ENCODE results near the gene TMEM134.
"Not testable (repeated sequence)": the region's sequence is repeated elsewhere in the genome, so short reads cannot be mapped to it uniquely, and the experiment has no call there.

The TMEM134 gene

GRCh38 chr11:67431346-67432249, 37.5 kb downstream of the TMEM134 start:
- TF ChIP-seq CTCF (IDR thresholded peaks at IDR 0.05), result no peak
- H3K4me3 ChIP-seq (ENCODE audit: low read depth in 1 of 2, low read length in 1 of 2), result no peak overlapping the region
- no peaks in the 10 kb centered on the region for H3K27me3 ChIP-seq
- peaks cover 67% of the 10 kb centered on the region for H3K36me3 ChIP-seq
- no peaks in the 10 kb centered on the region for H3K9me3 ChIP-seq
- H3K4me1 ChIP-seq (ENCODE audit: control insufficient read depth in 1 of 2, insufficient read depth in 1 of 2, low read depth in 1 of 2, low read length in 1 of 2), result peaks cover 24 to 31% of the 10 kb centered on the region in 2 experiments
- no peak overlapping the region for H3K27ac ChIP-seq

- H3K36me3 ChIP-seq, result peaks cover 52% of the 10 kb centered on the region
- no peaks in the 10 kb centered on the region for H3K27me3 ChIP-seq
- peak overlapping the region in 1 of 2 experiments; percentile 74 for H3K4me3 ChIP-seq (ENCODE audit: low read depth in 1 of 2, low read length in 1 of 2)
- H3K27ac ChIP-seq, result peak overlapping the region; percentile 81
- peaks cover 18 to 25% of the 10 kb centered on the region in 2 experiments for H3K4me1 ChIP-seq (ENCODE audit: control insufficient read depth in 1 of 2, insufficient read depth in 1 of 2, low read depth in 1 of 2, low read length in 1 of 2)
- no peaks in the 10 kb centered on the region for H3K9me3 ChIP-seq
- TF ChIP-seq CTCF (IDR thresholded peaks at IDR 0.05), result no peak
These were observed 39.3 kb downstream of the TMEM134 start for GRCh38 chr11:67429722-67430121.

- H3K4me3 ChIP-seq (ENCODE audit: low read depth in 1 of 2, low read length in 1 of 2), result peak overlapping the region; percentile 74 to 78
- peaks cover 18 to 25% of the 10 kb centered on the region in 2 experiments for H3K4me1 ChIP-seq (ENCODE audit: control insufficient read depth in 1 of 2, insufficient read depth in 1 of 2, low read depth in 1 of 2, low read length in 1 of 2)
- no peak for TF ChIP-seq CTCF (IDR thresholded peaks at IDR 0.05)
- H3K27me3 ChIP-seq, result no peaks in the 10 kb centered on the region
- H3K9me3 ChIP-seq, result no peaks in the 10 kb centered on the region
- peak overlapping the region; percentile 81 for H3K27ac ChIP-seq
- peaks cover 46% of the 10 kb centered on the region for H3K36me3 ChIP-seq
These were observed 39.9 kb downstream of the TMEM134 start for GRCh38 chr11:67429038-67429668.

GRCh38 chr11:67428052-67429001, 40.7 kb downstream of the TMEM134 start, which contains the start of gene RPS6KB2:
Gene RPS6KB2 (plus strand): TSS chr11:67428494. CDS start chr11:67428546, 52 bp downstream.
- Histone ChIP-seq H3K4me3 (ENCODE audit: low read depth in 1 of 2, low read length in 1 of 2) (peak within 1 kb of the TSS; percentile 74 to 78), H3K36me3 (peaks cover 38% of the 10 kb centered on the region), H3K27me3 (no peaks in the 10 kb centered on the region), H3K9me3 (no peaks in the 10 kb centered on the region), H3K27ac (peak within 1 kb of the TSS; percentile 81), H3K4me1 (ENCODE audit: control insufficient read depth in 1 of 2, insufficient read depth in 1 of 2, low read depth in 1 of 2, low read length in 1 of 2) (peaks cover 18 to 25% of the 10 kb centered on the region in 2 experiments)
- peak; percentile 40 for TF ChIP-seq CTCF (IDR thresholded peaks at IDR 0.05)

GRCh38 chr11:67427364-67427859, 41.6 kb downstream of the TMEM134 start:
- not testable (repeated sequence) for H3K9me3 ChIP-seq, H3K27me3 ChIP-seq
- Histone ChIP-seq H3K4me1 (ENCODE audit: control insufficient read depth in 1 of 2, insufficient read depth in 1 of 2, low read depth in 1 of 2, low read length in 1 of 2) (peaks cover 18 to 25% of the 10 kb centered on the region in 2 experiments), H3K27ac (peak overlapping the region; percentile 81), H3K4me3 (ENCODE audit: low read depth in 1 of 2, low read length in 1 of 2) (peak overlapping the region; percentile 74 to 78), H3K36me3 (peaks cover 29% of the 10 kb centered on the region)

Measured in neutrophil (primary cell).